Islet of Langerhans (tissue), 1 donor: ENCODE results near the gene GPC3.
A peak's percentile ranks its signal among the peaks of the same experiment; 100 is the strongest.
"Not testable (repeated sequence)": the region's sequence is repeated elsewhere in the genome, so short reads cannot be mapped to it uniquely, and the experiment has no call there.

Experiments
- FAIRE-seq: peaks from one replicate; lab custom pipeline; 2011; peaks lifted over from hg19 to GRCh38; lab: Jason Lieb, UNC

Gene GPC3

DNA sequence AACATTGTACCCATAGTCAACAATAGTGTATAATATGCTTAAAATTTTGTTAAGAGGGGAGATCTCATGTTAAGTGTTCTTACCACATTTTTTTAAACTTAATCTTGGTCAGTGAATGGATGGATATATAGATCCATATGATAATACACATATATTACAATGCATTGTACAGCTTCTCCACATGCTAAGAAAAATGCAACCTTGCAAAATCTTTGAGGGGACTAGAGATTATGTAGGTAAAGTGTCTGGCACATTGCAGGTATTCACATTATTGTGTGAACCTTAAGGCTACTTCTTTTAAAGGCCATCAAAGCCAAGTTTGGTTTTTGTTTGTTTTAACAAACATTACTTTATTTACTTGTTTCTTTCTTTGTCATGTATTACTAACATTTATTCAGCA lies 10.4 kb upstream of the GPC3 start:
- no peak for FAIRE-seq

DNA sequence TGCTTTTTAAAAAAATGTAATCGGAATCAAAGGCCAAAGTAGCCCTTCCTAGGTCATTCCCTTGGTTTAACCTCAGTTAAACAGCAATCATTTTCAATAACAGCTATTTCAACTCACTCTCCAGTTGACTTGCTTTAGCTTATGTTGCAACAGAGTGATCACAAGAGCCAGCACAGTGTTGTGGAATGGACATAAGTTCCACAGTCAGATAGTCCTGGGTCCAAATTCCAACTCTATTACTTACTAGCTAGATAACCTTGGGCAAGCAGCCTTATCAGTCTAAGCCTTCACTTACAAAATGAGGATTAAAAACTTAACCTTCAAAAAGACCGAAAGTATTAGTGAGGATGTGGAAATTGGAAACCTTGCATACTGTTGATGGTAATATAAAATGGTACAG lies 9.2 kb upstream of the GPC3 start:
- FAIRE-seq, result no peak

DNA sequence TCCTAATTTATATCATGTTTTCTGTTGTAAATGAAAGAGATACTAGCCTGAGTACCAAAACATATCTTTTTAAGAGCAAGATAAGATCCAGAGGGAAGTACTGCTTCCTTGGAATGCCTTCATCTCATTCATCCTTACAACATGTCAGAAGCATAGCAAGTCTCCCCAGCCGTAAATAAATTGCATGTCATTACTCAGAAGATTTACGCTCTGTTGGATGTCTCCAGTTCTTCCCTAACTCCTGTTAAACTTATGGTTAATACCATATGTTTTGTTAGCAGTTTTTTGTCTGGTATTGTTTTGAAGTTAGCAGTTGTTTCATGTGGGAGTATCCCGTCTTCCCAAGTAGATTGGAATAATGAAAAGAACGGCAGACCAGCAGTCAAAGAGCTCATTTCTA lies 7.5 kb upstream of the GPC3 start:
- FAIRE-seq, result peak; percentile 13

DNA sequence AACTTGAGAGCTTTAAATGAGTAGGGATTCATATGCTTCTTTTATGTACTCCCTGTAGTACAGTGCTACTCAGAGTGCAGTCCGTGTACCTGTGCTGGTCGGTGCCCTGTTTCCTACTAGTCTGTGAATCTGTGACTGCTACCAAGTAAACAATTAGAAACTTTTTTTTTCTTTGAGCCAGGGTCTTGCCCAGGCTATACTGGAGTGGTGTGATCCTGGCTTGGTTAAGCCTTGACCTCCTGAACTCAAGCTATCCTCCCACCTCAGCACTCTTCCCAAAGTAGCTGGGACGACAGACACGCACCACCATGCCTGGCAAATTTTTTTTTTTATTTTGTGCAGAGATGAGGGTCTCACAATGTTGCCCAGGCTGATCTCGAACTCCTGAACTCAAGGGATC lies 6.4 kb upstream of the GPC3 start:
- FAIRE-seq, result no peak

DNA sequence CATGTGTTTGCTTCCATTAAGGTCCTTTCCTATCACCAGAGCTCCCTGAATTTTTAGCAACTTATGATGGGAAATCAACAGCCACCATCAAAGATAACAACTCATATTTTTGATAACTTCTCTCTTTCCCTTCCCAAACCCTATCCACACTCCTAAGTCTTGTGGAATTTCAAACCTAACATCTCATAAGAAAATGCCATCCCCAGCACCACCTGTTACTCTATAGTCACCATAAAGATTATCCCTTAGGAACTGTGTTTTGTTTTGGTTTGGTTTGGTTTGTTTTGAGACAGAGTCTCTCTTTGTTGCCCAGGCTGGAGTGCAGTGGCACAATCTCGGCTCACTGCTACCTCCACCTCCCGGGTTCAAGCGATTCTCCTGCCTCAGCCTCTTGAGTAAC lies 5.7 kb upstream of the GPC3 start:
- not testable (repeated sequence) for FAIRE-seq

DNA sequence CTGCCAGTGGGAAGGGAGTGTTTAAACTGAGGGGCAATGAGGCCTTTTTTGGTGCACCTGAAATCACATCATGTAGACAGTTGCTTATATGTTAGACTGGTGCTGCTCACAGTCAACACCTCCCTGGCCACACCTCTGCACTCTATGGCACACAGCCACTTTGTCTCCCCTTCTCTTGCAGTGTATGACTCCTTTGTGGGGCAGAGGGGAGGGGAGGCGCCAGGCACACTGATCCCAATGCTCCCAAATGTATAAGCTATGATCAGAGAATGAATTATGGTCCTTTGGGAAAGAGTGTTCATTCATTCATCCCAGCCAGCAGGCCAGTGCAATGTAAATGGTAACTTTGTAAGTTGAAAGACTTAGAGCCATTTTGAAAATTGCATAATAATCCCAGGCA lies 4.6 kb upstream of the GPC3 start:
- no peak for FAIRE-seq

DNA sequence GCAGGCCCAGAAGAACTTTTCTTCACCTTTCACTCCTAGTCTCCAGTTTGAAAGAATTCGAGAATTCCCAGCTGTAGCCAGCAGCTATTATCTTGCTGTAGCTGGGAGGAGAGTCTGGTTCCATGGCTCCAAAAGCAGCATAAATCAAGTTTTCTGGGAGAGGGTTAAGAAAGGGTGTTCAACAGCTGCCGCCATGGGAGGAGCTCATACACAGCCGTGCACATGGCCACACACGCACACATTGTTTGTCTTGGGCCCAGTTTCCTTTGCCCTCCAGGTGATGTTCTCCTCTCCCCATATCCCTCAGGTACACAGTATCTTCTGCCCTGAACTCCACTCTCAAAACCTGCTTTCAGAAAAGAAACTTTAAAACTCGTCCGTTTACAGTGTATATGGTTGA lies 4.1 kb upstream of the GPC3 start:
- FAIRE-seq, result no peak

DNA sequence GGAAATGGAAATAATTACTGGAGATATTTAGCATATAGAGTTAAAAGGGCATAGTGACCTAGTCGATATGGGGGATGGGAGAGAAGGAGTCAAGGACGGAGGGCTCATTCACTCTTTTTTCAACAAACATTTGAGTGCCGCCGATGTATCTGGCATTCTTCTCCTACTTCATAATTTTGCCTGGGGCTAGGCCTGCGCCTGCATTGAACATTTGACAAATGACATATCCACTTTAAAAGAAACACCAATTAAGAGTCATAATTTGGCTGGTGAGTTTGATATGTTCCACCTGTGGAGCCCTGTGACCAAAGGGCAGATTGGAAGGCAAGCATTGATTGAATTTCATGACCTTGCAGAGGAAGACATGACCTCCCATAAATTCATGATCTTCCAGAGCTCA lies 2.6 kb upstream of the GPC3 start:
- FAIRE-seq, result no peak

DNA sequence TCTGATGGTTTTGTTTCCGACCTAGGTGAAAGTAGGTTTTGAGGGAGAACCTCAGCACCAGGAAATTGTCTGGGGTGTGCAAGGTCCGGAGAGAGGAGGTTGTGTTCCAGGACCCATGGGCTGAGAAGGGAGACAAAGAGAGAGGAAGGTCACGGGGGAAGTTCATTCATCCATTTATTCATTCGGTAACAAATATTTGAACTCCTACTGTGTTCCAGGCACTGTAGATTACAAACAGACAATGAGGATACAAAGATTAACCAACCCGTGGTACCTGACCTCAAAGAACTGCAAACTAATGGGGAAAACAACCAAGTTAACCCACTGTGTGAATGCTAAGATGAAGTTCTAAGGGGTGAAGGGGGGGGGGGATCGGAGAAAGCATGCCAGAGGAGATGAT lies 1.8 kb upstream of the GPC3 start:
- no peak for FAIRE-seq

DNA sequence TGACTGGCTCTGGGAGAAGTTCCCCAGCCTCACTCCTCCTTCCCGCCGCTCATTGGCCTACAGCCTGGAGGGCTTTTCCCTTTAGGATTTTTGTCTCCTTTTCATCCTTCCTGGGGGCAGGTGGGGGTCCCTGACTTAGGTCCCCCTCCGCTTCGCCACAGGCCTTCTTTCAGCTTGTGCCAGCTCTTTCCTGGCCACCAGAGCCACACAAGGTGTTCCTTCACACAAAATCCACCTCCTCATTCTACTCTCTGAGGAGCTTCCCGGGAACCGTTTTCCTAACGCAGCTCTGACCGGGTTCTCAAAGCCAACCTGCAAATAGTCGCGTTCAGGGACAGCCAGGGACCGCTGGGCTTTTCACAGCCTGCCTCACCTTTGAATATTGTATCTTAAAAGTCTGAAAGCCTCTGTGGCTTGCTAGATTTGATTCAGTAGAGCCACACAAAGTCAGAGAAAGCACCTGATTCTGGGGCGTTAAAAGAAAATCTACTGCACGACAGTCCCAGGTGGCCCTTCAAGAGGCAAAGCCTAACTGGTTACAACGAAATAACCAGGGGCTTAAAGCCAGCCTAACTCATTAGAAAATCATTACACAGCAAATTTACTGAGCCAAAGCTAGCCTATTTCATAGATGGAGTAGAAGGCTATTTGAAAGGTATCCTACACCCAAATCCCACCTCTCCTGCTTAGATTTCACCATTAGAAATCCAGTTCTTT lies 731 bp upstream of the GPC3 start:
- no peak for FAIRE-seq

DNA sequence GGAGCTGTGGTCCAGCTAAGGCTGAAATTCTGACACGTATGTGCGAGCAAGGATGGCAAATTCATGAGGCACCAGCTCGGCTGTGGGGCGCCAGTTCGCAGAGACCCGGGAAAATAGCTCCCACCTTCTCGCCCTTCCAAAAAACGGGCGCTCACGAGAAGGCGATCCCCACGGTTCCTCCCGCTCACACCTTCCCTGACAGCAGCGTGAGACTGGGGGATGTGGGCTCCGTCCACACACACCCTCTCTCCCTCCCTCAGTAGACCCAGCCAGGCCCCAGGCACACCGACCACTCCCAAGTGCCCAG lies 584 bp downstream of the GPC3 start:
- no peak for FAIRE-seq

DNA sequence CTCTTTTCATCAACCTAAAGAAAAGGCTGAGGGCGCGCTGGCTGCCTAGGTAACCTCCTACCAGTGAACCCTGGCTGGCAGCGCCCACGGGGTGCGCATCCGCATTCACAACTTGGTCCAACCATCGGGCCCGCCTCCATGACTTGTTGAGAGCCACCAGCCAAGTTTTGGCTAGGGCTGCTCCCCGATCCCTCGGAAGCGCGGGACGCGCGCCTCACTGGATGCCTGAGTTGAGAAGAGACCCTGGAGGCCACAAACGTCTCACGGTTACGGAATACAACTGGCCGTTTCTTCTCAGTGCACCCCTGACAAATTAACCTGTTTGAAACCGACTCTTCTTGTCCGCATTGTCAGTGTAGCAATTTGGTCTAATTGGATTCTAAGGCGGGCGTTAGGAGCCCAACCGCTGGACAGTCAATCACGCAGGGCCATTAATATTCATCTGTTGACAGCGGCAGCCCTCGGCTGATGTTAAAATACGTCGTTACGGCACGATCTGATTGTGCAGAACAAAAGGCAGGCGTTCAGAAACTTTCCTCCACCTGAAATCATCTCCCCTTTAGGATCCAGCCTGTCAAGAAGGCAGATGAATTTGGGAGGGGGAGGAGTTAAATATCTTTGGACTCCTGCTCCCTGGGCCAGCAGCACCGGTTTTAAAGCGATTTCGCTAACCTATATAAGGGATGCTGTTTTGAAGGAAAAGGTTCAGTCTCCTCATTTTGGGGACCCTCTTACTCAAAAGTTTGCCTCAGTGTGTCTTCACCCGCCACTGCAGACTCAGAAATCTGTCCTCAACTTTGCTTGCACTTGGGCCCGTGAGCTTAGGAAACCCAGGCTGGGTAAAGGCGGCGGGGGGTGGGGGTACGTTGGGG lies 1.2 kb downstream of the GPC3 start:
- no peak for FAIRE-seq

DNA sequence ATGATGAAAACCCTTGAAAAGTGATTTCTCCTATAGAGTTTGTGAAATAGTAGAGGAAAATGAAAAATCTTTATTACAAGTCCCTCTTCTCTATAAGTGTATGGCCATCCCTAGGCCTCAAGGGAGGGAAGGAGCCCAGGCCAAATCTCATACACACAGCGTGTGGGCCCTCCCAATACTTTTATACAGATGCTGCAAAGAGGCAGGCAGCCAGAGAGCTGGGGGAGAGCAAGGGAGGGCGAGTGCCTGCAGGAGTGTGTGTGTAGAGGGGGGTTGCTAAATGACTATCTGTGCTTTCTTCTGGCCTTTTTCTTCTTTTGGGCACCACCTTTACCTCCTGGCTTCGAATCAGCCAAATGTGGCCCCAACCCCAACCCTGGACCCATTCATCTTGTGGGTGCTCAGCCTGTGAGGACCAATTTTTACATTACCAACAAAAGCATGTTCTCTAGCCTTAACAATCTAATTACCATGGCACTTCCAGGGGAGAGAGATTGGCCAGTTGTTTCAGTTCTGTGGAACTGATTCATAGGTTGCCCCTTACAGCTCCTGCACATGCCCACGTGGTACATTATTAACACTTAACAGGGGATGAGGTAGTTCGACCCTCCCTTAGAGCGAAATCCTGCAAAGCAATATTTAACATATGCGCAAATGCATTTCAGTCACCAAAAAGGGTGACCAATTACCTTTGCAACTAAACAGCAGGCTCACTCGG lies 2.0 kb downstream of the GPC3 start:
- FAIRE-seq, result no peak

DNA sequence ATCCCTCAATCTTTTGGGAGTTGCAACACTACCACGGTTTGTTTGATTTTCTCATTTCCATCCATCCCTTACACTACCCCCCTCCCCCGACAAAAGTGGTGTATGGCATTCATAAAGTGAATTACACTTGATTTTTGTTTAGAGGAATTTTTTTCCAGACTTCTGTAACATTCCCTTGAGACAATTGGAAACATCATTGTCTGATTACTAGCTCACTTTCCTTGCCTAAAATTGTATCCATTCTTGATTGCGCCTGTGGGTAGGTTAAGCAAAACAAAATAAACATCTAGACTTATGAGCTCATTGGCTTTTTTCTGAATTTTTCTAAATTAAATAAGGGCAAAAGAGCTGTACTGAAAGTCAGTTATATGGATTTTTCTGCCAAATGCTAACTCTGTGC lies 3.5 kb downstream of the GPC3 start:
- FAIRE-seq, result no peak

DNA sequence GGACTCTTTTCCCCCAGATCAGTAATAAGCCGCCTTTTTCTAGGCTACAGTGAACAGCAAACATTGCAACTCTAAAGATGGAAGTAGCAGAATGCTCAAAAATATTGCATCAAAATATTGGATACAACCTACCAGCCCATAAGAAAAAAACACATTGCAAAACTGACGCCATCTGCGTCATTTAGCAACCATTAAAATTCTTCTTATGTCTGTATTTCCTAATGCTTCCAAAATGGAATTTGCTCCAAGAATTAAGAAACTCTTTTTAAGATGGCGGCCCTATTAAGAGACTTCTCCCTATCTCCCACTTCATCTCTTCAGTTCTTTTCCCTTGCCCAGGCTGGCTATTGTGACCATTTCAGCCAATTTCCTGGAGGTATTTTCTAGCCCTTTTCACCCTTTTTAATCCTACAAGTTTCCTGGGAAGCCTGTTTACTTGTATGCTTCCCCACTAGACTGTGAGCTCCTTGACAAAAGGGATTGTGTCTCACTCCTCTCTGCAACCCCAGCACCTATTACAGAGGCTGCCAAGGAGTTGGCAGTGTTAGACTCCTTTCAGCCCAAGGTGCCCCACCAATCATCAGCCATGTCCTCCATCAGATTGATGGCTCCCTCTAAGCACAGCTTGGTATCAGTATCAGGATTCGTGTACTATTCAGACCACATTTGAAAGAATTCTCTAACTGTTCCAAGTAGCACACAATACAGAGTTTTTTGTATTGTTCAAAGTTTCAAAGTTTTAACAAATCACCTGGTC lies 4.4 kb downstream of the GPC3 start:
- FAIRE-seq, result no peak

DNA sequence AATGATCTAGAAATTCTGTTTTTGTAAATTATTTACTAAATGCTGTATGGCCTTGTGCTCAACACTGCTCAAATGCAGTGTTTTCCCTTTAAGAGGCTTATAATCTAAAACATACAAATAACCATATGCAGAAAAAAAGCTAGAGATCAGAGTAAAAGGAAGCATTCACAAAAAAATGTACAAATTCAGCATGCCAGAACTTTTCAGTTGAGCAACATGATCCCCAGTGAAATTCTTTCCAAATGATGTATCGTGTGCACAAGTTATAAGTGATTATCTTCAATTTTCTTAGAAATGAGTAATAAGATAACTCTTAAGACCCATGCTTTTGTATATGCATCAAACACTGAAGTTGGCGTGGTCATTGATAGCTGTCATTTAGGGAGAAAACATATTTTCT lies 5.0 kb downstream of the GPC3 start:
- FAIRE-seq, result no peak

DNA sequence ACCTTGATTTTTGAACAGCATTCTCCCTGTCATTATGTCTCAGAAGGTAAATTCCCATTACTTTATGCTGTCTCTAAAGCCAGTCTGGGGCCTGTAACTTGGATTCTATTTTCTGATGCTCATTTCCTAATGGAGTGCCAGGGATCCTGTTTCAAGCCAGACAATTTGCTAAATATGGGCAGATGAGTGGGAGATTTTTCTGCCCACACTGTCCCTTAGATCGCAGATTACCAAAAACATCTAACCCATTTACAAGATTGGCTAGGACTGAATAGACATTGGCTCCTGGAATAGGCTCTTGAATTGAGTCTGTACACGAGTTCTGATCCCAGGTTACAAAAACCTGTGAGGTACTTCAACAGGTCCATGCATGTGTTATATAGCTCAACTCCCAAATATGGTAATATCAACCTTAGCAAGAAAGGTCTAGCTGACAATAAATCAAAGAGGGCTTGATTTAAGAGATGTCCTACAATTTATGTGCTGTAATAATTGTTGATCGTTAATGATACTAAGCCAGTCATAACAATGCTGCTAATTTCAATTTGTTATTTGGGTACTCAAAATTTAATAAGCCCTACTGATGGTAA lies 5.7 kb downstream of the GPC3 start:
- FAIRE-seq, result no peak

DNA sequence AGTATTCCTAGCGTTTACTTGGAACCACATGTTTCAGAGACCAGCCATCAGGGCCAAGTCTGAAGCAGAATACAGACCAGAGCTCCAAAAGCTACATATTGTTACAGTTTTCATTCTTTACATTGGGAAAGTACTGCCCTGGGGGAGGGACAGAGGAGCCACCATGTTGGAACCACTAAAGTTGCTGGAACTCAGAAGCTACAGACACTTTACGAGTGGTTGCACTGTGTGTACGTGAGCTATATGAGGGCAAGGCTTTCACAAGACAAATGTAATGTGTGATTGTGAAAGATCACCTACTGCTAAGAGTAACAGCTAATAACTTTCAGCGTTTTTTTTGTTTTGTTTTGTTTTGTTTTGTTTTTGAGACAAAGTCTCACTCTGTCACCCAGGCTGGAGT lies 11.7 kb downstream of the GPC3 start:
- no peak for FAIRE-seq

DNA sequence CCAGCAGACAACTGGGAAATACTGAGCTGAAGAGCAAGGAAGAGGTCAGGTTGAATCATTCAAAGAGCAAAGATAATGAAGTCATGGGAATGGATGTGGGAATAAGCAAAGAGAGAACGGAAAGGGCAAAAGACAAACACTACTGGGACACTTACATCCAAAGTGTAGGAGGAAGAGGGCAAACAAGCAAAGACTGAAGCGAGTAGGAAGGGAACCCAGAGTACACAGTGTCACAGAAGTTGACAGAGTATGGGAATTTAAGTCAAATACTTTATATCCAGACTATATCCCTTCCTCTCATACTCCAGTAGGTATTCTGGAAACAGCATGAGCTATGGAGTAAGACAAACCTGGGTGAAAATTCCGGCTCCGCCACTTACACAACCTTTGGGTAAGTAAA lies 12.5 kb downstream of the GPC3 start:
- FAIRE-seq, result no peak

DNA sequence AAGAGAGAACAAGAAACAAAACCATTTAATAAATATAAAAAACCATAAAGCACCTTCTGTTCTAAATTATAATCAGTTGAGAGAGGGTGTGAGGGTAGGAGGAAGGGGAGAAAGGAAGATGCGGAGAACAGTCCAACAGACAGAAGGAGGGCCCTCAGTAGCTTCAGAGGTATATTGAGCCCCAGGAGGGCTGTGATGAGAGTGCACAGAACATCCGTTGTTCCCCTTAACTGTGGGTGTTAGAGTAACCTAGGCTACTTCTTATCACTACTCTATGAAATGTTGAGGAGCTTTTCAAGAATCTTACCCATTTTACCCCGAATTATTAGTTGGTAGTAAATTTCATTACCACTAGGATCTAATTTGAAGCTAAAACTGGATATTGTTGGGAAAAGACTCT lies 13.8 kb downstream of the GPC3 start:
- no peak for FAIRE-seq

DNA sequence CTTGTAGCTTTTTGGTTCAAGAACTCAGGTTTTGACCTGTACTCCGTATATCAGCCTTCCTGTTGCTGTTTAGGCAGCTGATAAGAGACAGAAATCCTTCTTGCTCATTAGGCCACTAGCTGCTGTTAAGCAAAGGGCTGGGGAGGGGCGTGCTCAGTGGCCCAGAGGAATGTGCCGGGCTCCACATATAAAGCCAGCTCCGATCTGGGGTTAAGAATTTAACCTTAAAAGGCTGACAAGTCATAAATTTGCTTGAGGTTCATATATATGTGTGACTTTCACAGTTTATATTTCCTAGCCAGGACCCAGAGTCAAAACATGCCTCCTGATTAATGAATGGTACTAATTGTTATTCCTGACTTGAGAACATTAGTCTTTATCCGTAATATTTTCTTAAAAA lies 15.3 kb downstream of the GPC3 start:
- FAIRE-seq, result no peak

DNA sequence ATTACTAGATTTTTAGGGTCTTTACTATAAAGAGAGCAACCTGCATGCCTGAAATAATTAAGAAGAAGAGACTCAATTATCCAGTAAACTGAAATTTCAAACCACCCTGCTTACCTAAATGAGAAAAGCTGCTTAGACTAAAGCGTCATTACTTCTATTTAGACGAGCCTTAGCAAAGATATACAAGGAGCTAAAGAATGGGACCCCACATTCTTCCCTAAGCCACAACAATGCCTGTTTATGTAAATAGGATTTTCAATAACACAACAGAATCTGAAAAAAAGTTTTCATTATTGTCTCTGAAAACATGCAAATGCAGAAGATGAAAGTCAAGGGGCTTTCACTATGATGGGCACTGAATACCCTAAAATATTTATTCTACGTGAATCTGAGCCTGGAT lies 16.2 kb downstream of the GPC3 start:
- FAIRE-seq, result no peak
